ENCODE results near the gene MAST4.

DNA sequence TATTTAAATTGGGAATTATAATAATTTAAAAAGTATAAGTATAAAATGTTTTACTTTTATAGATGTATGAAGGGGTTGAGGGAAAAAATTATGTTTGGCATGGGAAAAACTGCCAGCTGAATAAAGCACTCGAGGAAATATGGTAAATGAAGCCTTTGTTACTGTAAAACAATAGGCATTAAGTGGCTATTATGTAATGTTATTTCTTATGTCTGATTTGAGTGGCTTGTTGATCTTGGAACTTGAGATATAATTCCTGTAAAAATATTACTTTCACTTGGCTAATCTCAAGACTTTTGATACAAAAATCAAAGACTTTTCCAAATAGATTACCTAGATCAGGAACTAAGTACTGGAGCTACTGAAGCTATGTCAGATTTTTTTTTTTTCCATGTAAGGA is 417.5 kb downstream of the MAST4 start:
- TF ChIP-seq, protein P1, sequence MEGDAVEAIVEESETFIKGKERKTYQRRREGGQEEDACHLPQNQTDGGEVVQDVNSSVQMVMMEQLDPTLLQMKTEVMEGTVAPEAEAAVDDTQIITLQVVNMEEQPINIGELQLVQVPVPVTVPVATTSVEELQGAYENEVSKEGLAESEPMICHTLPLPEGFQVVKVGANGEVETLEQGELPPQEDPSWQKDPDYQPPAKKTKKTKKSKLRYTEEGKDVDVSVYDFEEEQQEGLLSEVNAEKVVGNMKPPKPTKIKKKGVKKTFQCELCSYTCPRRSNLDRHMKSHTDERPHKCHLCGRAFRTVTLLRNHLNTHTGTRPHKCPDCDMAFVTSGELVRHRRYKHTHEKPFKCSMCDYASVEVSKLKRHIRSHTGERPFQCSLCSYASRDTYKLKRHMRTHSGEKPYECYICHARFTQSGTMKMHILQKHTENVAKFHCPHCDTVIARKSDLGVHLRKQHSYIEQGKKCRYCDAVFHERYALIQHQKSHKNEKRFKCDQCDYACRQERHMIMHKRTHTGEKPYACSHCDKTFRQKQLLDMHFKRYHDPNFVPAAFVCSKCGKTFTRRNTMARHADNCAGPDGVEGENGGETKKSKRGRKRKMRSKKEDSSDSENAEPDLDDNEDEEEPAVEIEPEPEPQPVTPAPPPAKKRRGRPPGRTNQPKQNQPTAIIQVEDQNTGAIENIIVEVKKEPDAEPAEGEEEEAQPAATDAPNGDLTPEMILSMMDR (conservative IDR thresholded peaks at IDR 0.05 in 1 of 2, IDR thresholded peaks at IDR 0.05 in 1 of 2; ENCODE audit: low read depth in 1 of 2, low read length in 2 of 2) = no peak
- TF ChIP-seq EZH2 (IDR thresholded peaks at IDR 0.05; ENCODE audit: low read length, missing control alignments) = no peak

Measured in fibroblast of lung (primary cell).